DOHH2 (cell line): Measurements from ENCODE around the gene FN1.

Experiments
- CTCF ChIP-seq: fragments of 200-600 bp; sonication (generic); IDR thresholded peaks from one replicate; pipeline ENCODE4 v1.5.1; 2014; ENCODE audit warnings: antibody characterized with exemption, mild to moderate bottlenecking, low read depth, low read length; ENCODE audit not compliant: poor library complexity, severe bottlenecking
- EZH2phosphoT487 ChIP-seq: fragments of 200-600 bp; sonication (generic); IDR thresholded peaks from 2 replicates; pipeline ENCODE4 v1.6.1; 2017; ENCODE audit warnings: borderline replicate concordance, mild to moderate bottlenecking, antibody characterized with exemption, low read length, moderate library complexity, mixed read lengths

- TF ChIP-seq CTCF (no peak), EZH2phosphoT487 (no peak)
Measured at GRCh38 chr2:215407061-215407460, 28.8 kb downstream of the FN1 start.
